Activated gamma-delta T cell treated with Interleukin-2 at 50 U/mL for 16 hours (primary cell): ENCODE results near the gene PAPOLB.

Experiments used
- DNase-seq: peaks from one replicate; pipeline ENCODE4 v3.0.0-alpha.2; 2020

PAPOLB gene

GRCh38 chr7:4820405-4820966, 41.3 kb downstream of the PAPOLB start:
- DNase-seq: no peak

- no peak for DNase-seq
These were observed 42.0 kb downstream of the PAPOLB start for GRCh38 chr7:4819560-4820404.

- DNase-seq: no peak
These were observed 43.6 kb downstream of the PAPOLB start for GRCh38 chr7:4818000-4818794.

- DNase-seq: no peak
These were observed 44.5 kb downstream of the PAPOLB start for GRCh38 chr7:4817178-4817901.

GRCh38 chr7:4816419-4817080, 45.3 kb downstream of the PAPOLB start:
- no peak for DNase-seq

GRCh38 chr7:4815609-4816418, 46.0 kb downstream of the PAPOLB start:
- no peak for DNase-seq

- DNase-seq: no peak
These were observed 46.7 kb downstream of the PAPOLB start for GRCh38 chr7:4815121-4815520.

- no peak for DNase-seq
These were observed 47.4 kb downstream of the PAPOLB start for GRCh38 chr7:4814433-4814832.

- no peak for DNase-seq
These were observed 52.2 kb downstream of the PAPOLB start for GRCh38 chr7:4809666-4810065.

GRCh38 chr7:4809091-4809591, 52.7 kb downstream of the PAPOLB start:
- DNase-seq: no peak

- no peak for DNase-seq
These were observed 53.3 kb downstream of the PAPOLB start for GRCh38 chr7:4808565-4808964.

GRCh38 chr7:4808026-4808425, 53.8 kb downstream of the PAPOLB start:
- DNase-seq: no peak
